Stimulated activated naive B cell treated with anti-CD40 and anti-IgM and Interleukin-4, amounts not matched to agents 10 μg/mL and 1 μg/mL and 100 μg/mL, for 72 hours (primary cell): ENCODE data around the gene SLC35G6.

Source experiments
- ATAC-seq, 2 donors: fragments of 150-1000 bp; cut with Tn5 transposase; replicated peaks; 2 replicates each; pipeline ENCODE4 v1.10.0; 2021; ENCODE audit warnings: moderate library complexity in 1 of 2
- DNase-seq: peaks from one replicate; pipeline ENCODE4 v3.0.0; 2021
- H3K27ac Mint-ChIP-seq: one replicate; pipeline ENCODE4 v1.8.0; 2022; ENCODE audit warnings: mild to moderate bottlenecking, mixed read lengths
- H3K27me3 Mint-ChIP-seq, 2 donors: one replicate each; pipeline ENCODE4 v1.8.0; 2022; ENCODE audit warnings: mixed read lengths in 2 of 2
- H3K36me3 Mint-ChIP-seq, 2 donors: one replicate each; pipeline ENCODE4 v1.8.0; 2022; ENCODE audit warnings: mixed read lengths in 2 of 2, mild to moderate bottlenecking in 1 of 2
- H3K4me1 Mint-ChIP-seq, 2 donors: one replicate each; pipeline ENCODE4 v1.8.0; 2022; ENCODE audit warnings: mixed read lengths in 2 of 2, mild to moderate bottlenecking in 1 of 2
- H3K4me3 Mint-ChIP-seq, 2 donors: one replicate each; pipeline ENCODE4 v1.8.0; 2022; ENCODE audit warnings: mild to moderate bottlenecking in 2 of 2, mixed read lengths in 2 of 2, moderate library complexity in 1 of 2
- H3K9me3 Mint-ChIP-seq, 2 donors: one replicate each; pipeline ENCODE4 v1.8.0; 2022; ENCODE audit warnings: mixed read lengths in 2 of 2, mild to moderate bottlenecking in 1 of 2

Gene SLC35G6

DNA sequence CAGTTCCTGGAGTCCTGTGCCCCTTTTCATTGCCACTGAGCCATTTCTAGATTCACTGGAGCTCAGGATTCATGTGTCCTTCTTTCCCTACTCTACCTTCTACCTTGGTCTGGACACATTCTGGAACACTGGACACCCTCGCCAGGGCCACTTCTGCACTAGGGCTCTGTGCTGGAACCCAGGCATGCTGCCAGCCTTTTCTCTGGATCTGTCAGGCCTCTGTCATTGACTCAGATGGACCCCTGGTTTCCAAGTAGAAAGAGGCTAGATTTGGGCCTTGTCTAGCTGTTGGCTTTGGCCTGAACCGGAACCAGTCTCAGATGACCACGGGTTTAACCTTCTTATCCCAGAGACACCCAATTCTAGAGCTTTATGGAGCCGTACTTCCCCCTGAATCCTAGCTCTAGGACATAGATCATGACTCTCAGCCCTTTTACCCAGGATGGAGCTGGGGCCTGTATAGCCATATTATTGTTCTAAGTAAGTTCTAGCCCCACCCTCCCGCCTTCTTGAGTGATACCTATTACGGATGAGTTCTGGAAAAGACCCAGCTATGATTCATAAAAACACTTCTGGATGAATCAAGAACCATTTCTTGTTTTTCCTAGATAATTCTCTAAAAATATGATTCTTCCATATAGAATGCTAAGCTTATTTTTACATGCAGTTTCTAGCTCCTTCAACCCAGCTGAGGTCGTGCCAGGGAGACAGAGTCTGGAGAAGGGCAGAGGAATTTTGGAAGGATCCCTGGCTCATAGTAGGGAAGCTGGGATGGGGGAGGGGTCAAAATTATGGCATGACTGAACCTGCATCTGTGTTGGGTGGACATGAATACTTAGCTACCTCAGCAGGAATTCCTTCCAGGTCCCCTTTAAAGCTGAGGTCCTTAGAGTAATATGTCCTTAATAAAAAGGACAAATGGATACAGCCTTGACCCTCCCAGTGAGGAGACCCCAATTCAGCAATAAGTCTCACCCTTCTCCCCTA, 37.5 kb upstream of the SLC35G6 start:
- DNase-seq, result no peak
- H3K9me3 Mint-ChIP-seq, result no peaks in the 10 kb centered on the region
- peaks cover 73 to 84% of the 10 kb centered on the region in 2 donors for H3K27me3 Mint-ChIP-seq
- peak overlapping the region in 1 of 2 donors; percentile 25 for H3K4me3 Mint-ChIP-seq
- peaks cover 3 to 4% of the 10 kb centered on the region in 2 donors for H3K36me3 Mint-ChIP-seq
- peaks cover 28 to 32% of the 10 kb centered on the region in 2 donors for H3K4me1 Mint-ChIP-seq
- H3K27ac Mint-ChIP-seq, result no peak overlapping the region
- ATAC-seq, result no peak

DNA sequence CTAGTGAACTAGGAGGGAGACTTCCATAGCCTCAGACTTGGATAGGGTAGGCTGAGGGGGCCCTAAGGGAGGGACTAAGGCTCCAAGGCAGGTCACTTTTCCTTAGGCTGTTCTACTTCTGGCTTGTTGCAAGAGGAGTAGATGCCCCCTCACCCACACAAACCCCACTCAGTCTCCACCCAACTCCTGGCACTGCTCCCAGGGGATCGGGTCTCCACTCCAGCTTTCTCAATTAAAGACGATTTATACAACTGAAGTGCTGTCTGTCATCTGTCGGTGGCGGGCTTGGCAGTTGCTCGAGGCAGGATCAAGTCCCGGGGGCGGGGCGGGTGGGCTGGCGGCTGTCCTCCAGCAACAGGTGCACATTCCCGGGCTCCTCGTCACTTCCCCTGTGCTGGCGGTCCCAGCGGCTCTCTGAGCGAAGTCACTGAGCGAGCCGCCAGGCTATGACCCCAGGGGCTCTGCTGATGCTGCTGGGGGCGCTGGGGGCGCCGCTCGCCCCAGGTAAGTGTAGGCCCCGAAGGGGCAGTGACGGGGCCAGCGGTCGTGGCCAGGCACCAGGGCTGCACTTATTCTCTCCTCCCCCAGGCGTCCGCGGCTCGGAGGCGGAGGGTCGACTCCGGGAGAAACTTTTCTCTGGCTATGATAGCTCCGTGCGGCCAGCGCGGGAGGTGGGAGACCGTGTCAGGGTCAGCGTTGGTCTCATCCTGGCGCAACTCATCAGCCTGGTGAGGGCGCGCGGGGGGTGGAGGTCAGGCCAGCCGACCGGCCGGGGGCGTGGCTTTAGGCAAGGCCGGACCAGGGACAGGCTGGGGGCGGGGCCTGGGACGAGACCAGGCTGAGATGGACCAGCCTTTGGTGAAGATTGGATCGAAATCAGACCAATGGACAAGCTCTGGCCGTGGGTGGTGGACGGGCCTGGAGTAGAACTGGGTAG, 36.3 kb upstream of the SLC35G6 start, which contains the start of gene CHRNB1:
TSS of gene CHRNB1 (plus strand) at position 380 of the 937 bp plus-strand sequence. CDS start at position 447, 67 bp downstream.
- no peaks in the 10 kb centered on the region for H3K9me3 Mint-ChIP-seq
- DNase-seq, result no peak
- H3K4me3 Mint-ChIP-seq, result peak within 1 kb of the TSS; percentile 78 to 85
- ATAC-seq, result peak; percentile 22 to 33
- peaks cover 69 to 86% of the 10 kb centered on the region in 2 donors for H3K27me3 Mint-ChIP-seq
- peaks cover 3 to 4% of the 10 kb centered on the region in 2 donors for H3K36me3 Mint-ChIP-seq
- peaks cover 23 to 24% of the 10 kb centered on the region in 2 donors for H3K4me1 Mint-ChIP-seq
- peak within 1 kb of the TSS; percentile 44 for H3K27ac Mint-ChIP-seq

GRCh38 chr17:7445619-7445968, 35.7 kb upstream of the SLC35G6 start:
- no peak overlapping the region for H3K27ac Mint-ChIP-seq

DNA sequence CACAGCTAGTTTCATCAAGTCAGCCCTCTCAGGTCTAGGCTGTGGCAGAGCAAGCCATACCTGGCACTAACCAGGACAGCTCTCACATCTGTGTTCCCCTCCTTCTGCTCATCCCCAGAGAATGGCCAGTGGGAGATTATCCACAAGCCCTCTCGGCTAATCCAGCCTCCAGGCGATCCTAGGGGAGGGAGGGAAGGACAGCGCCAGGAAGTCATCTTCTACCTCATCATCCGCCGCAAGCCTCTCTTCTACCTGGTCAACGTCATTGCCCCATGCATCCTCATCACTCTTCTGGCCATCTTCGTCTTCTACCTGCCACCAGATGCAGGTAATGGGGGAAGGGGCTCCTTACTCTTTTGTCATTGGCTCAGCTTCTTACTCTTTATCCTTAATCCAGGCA, 32.8 kb upstream of the SLC35G6 start:
- Mint-ChIP-seq H3K4me1 (peaks cover 14% of the 10 kb centered on the region in 2 donors), H3K27ac (peak overlapping the region; percentile 4), H3K36me3 (peaks cover 0 to 4% of the 10 kb centered on the region in 2 donors), H3K27me3 (peaks cover 35 to 57% of the 10 kb centered on the region in 2 donors), H3K4me3 (no peak overlapping the region), H3K9me3 (no peaks in the 10 kb centered on the region)
- ATAC-seq, result no peak
- no peak for DNase-seq

More at GRCh38 chr17:7445619-7445968, 35.7 kb upstream of the SLC35G6 start:
- DNase-seq (no peak), ATAC-seq (peak; percentile 66 to 68)
- peaks cover 18% of the 10 kb centered on the region in 2 donors for H3K4me1 Mint-ChIP-seq
- H3K4me3 Mint-ChIP-seq, result peak overlapping the region; percentile 78 to 85
- H3K9me3 Mint-ChIP-seq, result no peaks in the 10 kb centered on the region
- peaks cover 62 to 80% of the 10 kb centered on the region in 2 donors for H3K27me3 Mint-ChIP-seq
- peaks cover 0 to 4% of the 10 kb centered on the region in 2 donors for H3K36me3 Mint-ChIP-seq

DNA sequence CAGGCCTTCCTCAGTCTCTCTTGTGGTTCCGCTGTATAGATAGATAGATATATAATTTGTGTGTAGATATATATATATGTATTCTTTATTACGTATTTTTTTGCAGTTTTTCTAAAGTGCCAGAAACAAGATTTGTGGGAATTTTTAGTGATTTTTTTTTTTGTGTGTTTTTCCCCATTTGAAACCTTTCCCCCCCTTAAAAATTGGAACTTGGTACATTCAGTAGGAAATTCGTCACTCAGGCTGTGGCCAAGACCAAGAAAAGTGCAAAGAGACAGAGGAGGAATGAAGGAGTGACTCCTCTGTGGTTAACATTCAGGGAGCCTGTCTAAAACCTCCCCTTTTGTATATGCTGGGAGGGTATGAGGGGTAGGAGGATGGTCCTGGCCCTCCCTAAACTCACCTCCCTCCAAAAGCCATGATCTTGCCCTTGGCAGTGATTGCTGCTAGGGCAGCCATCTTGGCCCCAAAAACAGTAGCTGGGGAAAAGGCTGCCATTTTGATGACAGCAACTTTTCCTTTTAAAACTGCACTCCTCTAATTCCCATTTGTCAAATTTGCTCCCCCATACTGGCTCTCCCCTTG, 21.2 kb upstream of the SLC35G6 start:
- H3K27ac Mint-ChIP-seq, result no peak overlapping the region
- ATAC-seq (no peak), DNase-seq (no peak)
- no peaks in the 10 kb centered on the region for H3K27me3 Mint-ChIP-seq
- no peaks in the 10 kb centered on the region for H3K9me3 Mint-ChIP-seq
- H3K36me3 Mint-ChIP-seq, result peaks cover 18 to 32% of the 10 kb centered on the region in 2 donors
- no peak overlapping the region for H3K4me3 Mint-ChIP-seq
- H3K4me1 Mint-ChIP-seq, result peaks cover 8 to 13% of the 10 kb centered on the region in 2 donors

GRCh38 chr17:7460850-7461660, 20.2 kb upstream of the SLC35G6 start:
- ATAC-seq, result no peak
- H3K4me1 Mint-ChIP-seq, result peaks cover 6 to 10% of the 10 kb centered on the region in 2 donors
- no peaks in the 10 kb centered on the region for H3K9me3 Mint-ChIP-seq
- H3K36me3 Mint-ChIP-seq, result peaks cover 22 to 37% of the 10 kb centered on the region in 2 donors
- H3K27me3 Mint-ChIP-seq, result no peaks in the 10 kb centered on the region
- H3K4me3 Mint-ChIP-seq, result no peak overlapping the region
- peak overlapping the region; percentile 33 for H3K27ac Mint-ChIP-seq
- no peak for DNase-seq

- peak overlapping the region; percentile 76 for H3K27ac Mint-ChIP-seq
- H3K4me3 Mint-ChIP-seq, result peak overlapping the region in 1 of 2 donors; percentile 45
- H3K9me3 Mint-ChIP-seq, result no peaks in the 10 kb centered on the region
- H3K27me3 Mint-ChIP-seq, result no peaks in the 10 kb centered on the region
- peaks cover 33 to 48% of the 10 kb centered on the region in 2 donors for H3K36me3 Mint-ChIP-seq
- H3K4me1 Mint-ChIP-seq, result peaks cover 14 to 17% of the 10 kb centered on the region in 2 donors
- DNase-seq (no peak), ATAC-seq (no peak)
Observed at GRCh38 chr17:7462474-7463371, 18.5 kb upstream of the SLC35G6 start.

DNA sequence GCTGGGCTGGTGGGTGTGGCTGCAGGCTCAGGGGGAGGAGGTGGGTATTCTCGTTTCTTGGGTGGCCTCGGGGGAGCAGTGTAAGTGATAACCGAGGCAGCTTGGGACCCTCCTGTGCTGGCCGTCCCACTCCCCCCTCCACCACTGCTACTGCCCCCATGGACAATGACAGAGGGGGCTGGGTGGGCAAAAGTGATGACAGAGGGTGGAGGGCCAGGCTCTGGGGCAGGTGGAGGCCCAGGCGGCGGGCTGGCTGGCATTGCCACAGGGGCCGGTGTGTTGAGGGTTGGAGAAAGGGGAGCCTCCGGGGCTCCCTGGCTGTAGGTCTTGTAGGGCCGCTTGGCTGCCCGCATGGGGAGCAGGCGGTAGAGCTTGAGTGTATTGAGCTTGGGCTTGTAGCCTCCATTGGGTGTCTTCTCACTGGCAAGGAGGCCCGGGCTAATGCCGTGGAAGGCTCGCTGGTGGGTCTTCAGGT, 17.8 kb upstream of the SLC35G6 start:
- Mint-ChIP-seq H3K27ac (no peak overlapping the region), H3K9me3 (no peaks in the 10 kb centered on the region), H3K27me3 (no peaks in the 10 kb centered on the region), H3K4me3 (no peak overlapping the region), H3K4me1 (peaks cover 15 to 24% of the 10 kb centered on the region in 2 donors), H3K36me3 (peaks cover 33 to 48% of the 10 kb centered on the region in 2 donors)
- no peak for DNase-seq
- ATAC-seq, result no peak

- no peaks in the 10 kb centered on the region for H3K27me3 Mint-ChIP-seq
- ATAC-seq (no peak), DNase-seq (no peak)
- H3K9me3 Mint-ChIP-seq, result no peaks in the 10 kb centered on the region
- H3K4me1 Mint-ChIP-seq, result peaks cover 17 to 28% of the 10 kb centered on the region in 2 donors
- peaks cover 33 to 43% of the 10 kb centered on the region in 2 donors for H3K36me3 Mint-ChIP-seq
- peak overlapping the region; percentile 20 for H3K27ac Mint-ChIP-seq
- H3K4me3 Mint-ChIP-seq, result no peak overlapping the region
Observed at GRCh38 chr17:7464081-7464480, 17.2 kb upstream of the SLC35G6 start.

GRCh38 chr17:7465597-7466275, 15.5 kb upstream of the SLC35G6 start:
- Mint-ChIP-seq H3K4me3 (no peak overlapping the region), H3K27ac (no peak overlapping the region), H3K36me3 (peaks cover 30 to 39% of the 10 kb centered on the region in 2 donors), H3K4me1 (peaks cover 17 to 28% of the 10 kb centered on the region in 2 donors), H3K9me3 (no peaks in the 10 kb centered on the region), H3K27me3 (no peaks in the 10 kb centered on the region)
- DNase-seq (no peak), ATAC-seq (no peak)

DNA sequence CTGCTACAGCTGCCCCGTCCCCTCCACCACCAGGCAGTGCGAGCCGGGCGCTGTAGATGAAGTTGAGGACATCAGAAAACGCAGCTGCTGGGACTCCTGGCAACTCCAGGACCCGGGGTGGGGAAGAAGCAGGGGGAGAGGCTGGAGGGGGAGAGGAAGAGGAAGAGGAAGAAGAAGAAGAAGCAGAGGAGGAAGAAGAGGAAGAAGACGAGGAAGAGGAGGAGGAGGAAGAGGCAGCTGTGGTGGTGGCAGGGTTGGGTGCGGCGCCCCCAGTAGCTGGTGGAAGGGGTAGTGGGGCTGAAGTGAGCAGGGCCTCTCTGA, 15.0 kb upstream of the SLC35G6 start:
- Mint-ChIP-seq H3K36me3 (peaks cover 26 to 34% of the 10 kb centered on the region in 2 donors), H3K27me3 (no peaks in the 10 kb centered on the region), H3K4me3 (peak overlapping the region in 1 of 2 donors; percentile 15), H3K9me3 (no peaks in the 10 kb centered on the region), H3K4me1 (peaks cover 17 to 28% of the 10 kb centered on the region in 2 donors), H3K27ac (no peak overlapping the region)
- DNase-seq, result no peak
- ATAC-seq, result no peak
